B cell (primary cell): ENCODE measurements around the gene CACNB4. TPM values are rescaled to one million over a fixed set of nuclear protein-coding genes. Genes with fewer than 3 reads are reported as not detected.

Experiments used
- ATAC-seq: fragments of 200-7000 bp; cut with Tn5 transposase; one replicate; pipeline ENCODE4 v1.10.0; 2021; ENCODE audit warnings: low read depth, mild to moderate bottlenecking, moderate number of reproducible peaks, moderate library complexity
- CTCF ChIA-PET: fragments of 350-600 bp; sonication (Branson Sonifier 250); formaldehyde crosslinking; loops from one replicate; lab custom pipeline; 2021; ENCODE audit warnings: antibody characterized with exemption, inconsistent platforms; lab: Charles Lee
- POLR2A ChIA-PET: fragments of 350-600 bp; sonication (Branson Sonifier 250); formaldehyde crosslinking; loops from one replicate; lab custom pipeline; 2021; ENCODE audit warnings: antibody characterized with exemption; lab: Charles Lee
- DNase-seq: peaks from one replicate; pipeline ENCODE4 v3.0.0; 2013
- H2AFZ ChIP-seq: 2 replicates; pipeline ENCODE4 v1.6.1; 2012; ENCODE audit warnings: mild to moderate bottlenecking, low read depth, low read length; ENCODE audit not compliant: insufficient read depth, poor library complexity, severe bottlenecking
- H3K27ac ChIP-seq, 2 donors: 1 replicate in 1 of 2; 2 replicates in 1 of 2; pipeline ENCODE4 v1.5.1; 2012 to 2013; ENCODE audit warnings: low read length in 2 of 2, mild to moderate bottlenecking in 2 of 2, moderate library complexity in 1 of 2
- H3K27me3 ChIP-seq, 4 experiments: fragments of 200-600 bp in 1 of 4; sonication (generic) in 1 of 4; replicated peaks in 1 of 4; 1 replicate in 2 of 4; 2 replicates in 2 of 4; pipeline versions ENCODE4 v1.6.1 to v1.7.0; 2013 to 2016; ENCODE audit warnings: low read length in 3 of 4, mild to moderate bottlenecking in 2 of 4, mixed read lengths in 1 of 4, moderate library complexity in 1 of 4; ENCODE audit not compliant: insufficient read depth in 4 of 4, control insufficient read depth in 3 of 4; ENCODE audit errors: control extremely low read depth in 1 of 4
- H3K36me3 ChIP-seq, 2 experiments: replicated peaks in 1 of 2; 1 replicate in 1 of 2; 2 replicates in 1 of 2; pipeline versions ENCODE4 v1.6.1 to v1.7.1; 2013; ENCODE audit warnings: low read length in 1 of 2; ENCODE audit not compliant: insufficient read depth in 2 of 2, control insufficient read depth in 1 of 2; ENCODE audit errors: control extremely low read depth in 1 of 2, extremely low read depth in 1 of 2
- H3K4me1 ChIP-seq, 2 donors: fragments of 200-600 bp in 1 of 2; sonication (generic) in 1 of 2; 1 replicate in 1 of 2; 2 replicates in 1 of 2; pipeline versions ENCODE4 v1.5.1 to v1.6.1; 2013 to 2017; ENCODE audit warnings: low read length in 2 of 2; ENCODE audit not compliant: control insufficient read depth in 2 of 2, insufficient read depth in 2 of 2
- H3K4me2 ChIP-seq: replicated peaks from 2 replicates; pipeline ENCODE3; 2012; ENCODE audit warnings: mild to moderate bottlenecking, low read depth, low read length; ENCODE audit not compliant: poor library complexity, severe bottlenecking
- H3K4me3 ChIP-seq, 5 experiments: fragments of 200-600 bp in 1 of 5; sonication (generic) in 1 of 5; 1 replicate in 3 of 5; 2 replicates in 2 of 5; pipeline versions ENCODE4 v1.5.1 to v1.7.0; 2011 to 2016; ENCODE audit warnings: low read length in 4 of 5, mild to moderate bottlenecking in 4 of 5, low read depth in 2 of 5, control low read depth in 1 of 5, moderate library complexity in 1 of 5; ENCODE audit not compliant: insufficient read depth in 1 of 5; ENCODE audit errors: control extremely low read depth in 1 of 5, extremely low read depth in 1 of 5
- H3K79me2 ChIP-seq: fragments of 200-600 bp; sonication (generic); one replicate; pipeline ENCODE4 v1.6.0; 2016; ENCODE audit warnings: low read length; ENCODE audit not compliant: control insufficient read depth, insufficient read depth
- H3K9ac ChIP-seq: fragments of 200-600 bp; sonication (generic); 2 replicates; pipeline ENCODE4 v1.6.1; 2017; ENCODE audit warnings: mild to moderate bottlenecking, low read length, moderate library complexity
- H3K9me3 ChIP-seq, 3 donors: one replicate each; pipeline versions ENCODE4 v1.6.1 to v1.7.1; 2013; ENCODE audit warnings: low read length in 2 of 3; ENCODE audit not compliant: control insufficient read depth in 2 of 3, insufficient read depth in 1 of 3; ENCODE audit errors: control extremely low read depth in 1 of 3
- H4K20me1 ChIP-seq: 2 replicates; pipeline ENCODE4 v1.6.0; 2012; ENCODE audit warnings: mild to moderate bottlenecking, low read length; ENCODE audit not compliant: insufficient read depth, control insufficient read depth, poor library complexity, severe bottlenecking
- H3K27ac Mint-ChIP-seq: one replicate; pipeline ENCODE4 v1.8.0; 2021; ENCODE audit warnings: mixed read lengths
- H3K27me3 Mint-ChIP-seq: one replicate; pipeline ENCODE4 v1.8.0; 2021; ENCODE audit warnings: mixed read lengths
- H3K4me1 Mint-ChIP-seq: one replicate; pipeline ENCODE4 v1.8.0; 2021; ENCODE audit warnings: mixed read lengths
- H3K4me3 Mint-ChIP-seq: one replicate; pipeline ENCODE4 v1.8.0; 2021; ENCODE audit warnings: mixed read lengths
- H3K9me3 Mint-ChIP-seq: one replicate; pipeline ENCODE4 v1.8.0; 2022; ENCODE audit warnings: mixed read lengths; ENCODE audit not compliant: insufficient read depth
- CTCF ChIP-seq: fragments of 200-600 bp; IDR thresholded peaks from one replicate; pipeline ENCODE4 v1.8.0; 2022; ENCODE audit warnings: antibody characterized with exemption, mild to moderate bottlenecking
- EZH2 ChIP-seq: IDR thresholded peaks from 2 replicates; pipeline ENCODE4 v1.6.1; 2012; ENCODE audit warnings: borderline replicate concordance, low read depth, mild to moderate bottlenecking, moderate library complexity, low read length; ENCODE audit not compliant: insufficient read depth, poor library complexity, severe bottlenecking
- WGBS: methylation state at CpG from one replicate; pipeline ENCODE4 v1.1.5; 2013; ENCODE audit warnings: missing lambda C conversion rate; ENCODE audit not compliant: insufficient coverage; 5-methylcytosine and 5-hydroxymethylcytosine counted together
- intact Hi-C: fragments of 100-400 bp; cut with micrococcal nuclease; formaldehyde crosslinking; loops from one replicate; pipeline ENCODE4 v1.10.0; 2022
- polyA plus RNA-seq: library from polyadenylated mRNA; depleted of rRNA; stranded (reverse); fragments of >200 nt; gene quantifications from 2 replicates; pipeline ENCODE4 v1.2.3, GENCODE V29; 2012
- total RNA-seq, 2 donors: library from RNA; stranded (reverse); fragments of 120-200 nt in 1 of 2; gene quantifications; 1 replicate in 1 of 2; 2 replicates in 1 of 2; pipeline versions ENCODE4 v1.2.3 to v1.2.4, GENCODE V29; 2013 to 2022

CACNB4 gene
- total and polyA plus RNA-seq, 2 donors (not counting 1 experiment from before 2014, with no cell fraction given) = 0.12 to 1.4 TPM

GRCh38 chr2:152072011-152072410 is 26.8 kb downstream of the CACNB4 start:
- H3K79me2 ChIP-seq = no peaks in the 10 kb centered on the region
- no peak for TF ChIP-seq EZH2
- no peak for TF ChIP-seq CTCF
- H3K4me2 ChIP-seq = no peak overlapping the region
- POLR2A ChIA-PET = no interaction called here
- Mint-ChIP-seq H3K9me3 (no peaks in the 10 kb centered on the region), H3K4me1 (peaks cover 13% of the 10 kb centered on the region), H3K27me3 (no peaks in the 10 kb centered on the region), H3K4me3 (no peak overlapping the region), H3K27ac (no peak overlapping the region)
- no peak for ATAC-seq
- H3K4me1 ChIP-seq = peaks cover 8 to 12% of the 10 kb centered on the region in 2 donors
- H2AFZ ChIP-seq = no peak overlapping the region
- no peak for DNase-seq
- H3K9ac ChIP-seq = no peak overlapping the region
- H3K9me3 ChIP-seq = no peaks in the 10 kb centered on the region
- intact Hi-C loops = no loop called here
- H4K20me1 ChIP-seq = no peaks in the 10 kb centered on the region
- H3K27ac ChIP-seq = no peak overlapping the region
- no peak overlapping the region for H3K4me3 ChIP-seq
- H3K27me3 ChIP-seq = no peaks in the 10 kb centered on the region
- no peaks in the 10 kb centered on the region for H3K36me3 ChIP-seq
- CTCF ChIA-PET = no interaction called here
- 83% methylated on average over 1 of the region's 2 CpGs for WGBS

GRCh38 chr2:152071518-152071917 is 27.3 kb downstream of the CACNB4 start:
- Mint-ChIP-seq H3K4me3 (no peak overlapping the region), H3K9me3 (no peaks in the 10 kb centered on the region), H3K4me1 (peaks cover 13% of the 10 kb centered on the region), H3K27me3 (no peaks in the 10 kb centered on the region), H3K27ac (no peak overlapping the region)
- H3K79me2 ChIP-seq = no peaks in the 10 kb centered on the region
- TF ChIP-seq EZH2 (no peak), CTCF (no peak)
- H3K27ac ChIP-seq = no peak overlapping the region
- H3K36me3 ChIP-seq = no peaks in the 10 kb centered on the region
- no peaks in the 10 kb centered on the region for H4K20me1 ChIP-seq
- H3K4me3 ChIP-seq = no peak overlapping the region
- no peak overlapping the region for H3K9ac ChIP-seq
- CTCF ChIA-PET = no interaction called here
- H2AFZ ChIP-seq = peak overlapping the region; percentile 51
- H3K4me1 ChIP-seq = peaks cover 8 to 12% of the 10 kb centered on the region in 2 donors
- POLR2A ChIA-PET = no interaction called here
- H3K27me3 ChIP-seq = no peaks in the 10 kb centered on the region
- WGBS = no CpG with 5 or more reads among the region's 1 CpG
- intact Hi-C loops = no loop called here
- ATAC-seq = no peak
- peak overlapping the region; percentile 44 for H3K4me2 ChIP-seq
- no peak for DNase-seq
- no peaks in the 10 kb centered on the region for H3K9me3 ChIP-seq
